ENCODE results near the gene GSC.

GSC gene

DNA sequence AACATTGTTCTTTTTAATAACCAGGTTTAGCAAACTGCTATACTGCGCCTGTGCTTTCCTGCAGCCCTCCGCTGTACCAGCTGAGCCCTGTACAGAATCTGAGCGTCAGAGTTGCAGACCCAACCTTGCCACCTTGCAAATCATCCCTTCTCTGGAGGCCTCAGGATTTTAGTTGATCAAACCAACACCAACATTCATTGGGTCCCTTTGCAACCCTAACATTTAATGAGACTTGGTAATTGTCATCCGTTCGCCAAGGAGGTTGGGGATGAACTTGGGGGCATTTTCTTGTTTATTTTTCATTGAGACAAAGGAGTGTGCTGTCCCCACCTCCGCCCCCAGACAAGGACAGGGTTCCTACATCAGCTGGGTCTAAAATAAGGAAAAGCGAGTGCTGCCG is 2.6 kb upstream of the GSC start:
- in situ Hi-C loops (cut with MboI; ENCODE audit: low sequenced_read_pairs) = no loop called here

DNA sequence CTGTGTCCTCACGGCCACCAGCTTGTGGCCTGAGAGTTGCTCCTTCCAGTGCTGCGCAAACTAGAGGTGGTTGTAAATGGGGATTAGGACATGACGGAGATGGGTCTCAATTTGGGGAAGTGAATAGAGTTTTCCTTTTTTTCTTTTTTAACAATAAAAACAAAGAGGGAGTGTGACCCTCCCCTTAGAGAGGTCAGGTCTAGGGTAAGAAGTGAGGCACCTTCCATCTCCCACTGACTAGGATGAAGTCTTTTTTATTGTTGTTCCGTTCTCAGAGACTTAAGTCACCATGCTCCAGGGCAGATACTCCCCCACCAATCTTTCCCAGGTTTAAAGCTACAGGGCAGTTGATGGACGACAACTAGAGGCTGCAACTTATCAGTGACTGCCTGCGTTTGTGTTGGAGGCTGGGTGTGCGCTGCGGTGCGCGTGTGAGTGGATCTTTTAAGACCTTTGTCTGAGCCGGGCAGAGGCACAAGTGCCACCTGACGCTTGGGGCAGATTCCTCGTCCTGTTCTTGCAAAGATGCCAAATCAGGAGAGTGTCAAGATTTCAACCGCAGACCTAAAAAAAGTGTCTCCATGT is 2.1 kb upstream of the GSC start:
- in situ Hi-C loops (cut with MboI; ENCODE audit: low sequenced_read_pairs) = no loop called here

DNA sequence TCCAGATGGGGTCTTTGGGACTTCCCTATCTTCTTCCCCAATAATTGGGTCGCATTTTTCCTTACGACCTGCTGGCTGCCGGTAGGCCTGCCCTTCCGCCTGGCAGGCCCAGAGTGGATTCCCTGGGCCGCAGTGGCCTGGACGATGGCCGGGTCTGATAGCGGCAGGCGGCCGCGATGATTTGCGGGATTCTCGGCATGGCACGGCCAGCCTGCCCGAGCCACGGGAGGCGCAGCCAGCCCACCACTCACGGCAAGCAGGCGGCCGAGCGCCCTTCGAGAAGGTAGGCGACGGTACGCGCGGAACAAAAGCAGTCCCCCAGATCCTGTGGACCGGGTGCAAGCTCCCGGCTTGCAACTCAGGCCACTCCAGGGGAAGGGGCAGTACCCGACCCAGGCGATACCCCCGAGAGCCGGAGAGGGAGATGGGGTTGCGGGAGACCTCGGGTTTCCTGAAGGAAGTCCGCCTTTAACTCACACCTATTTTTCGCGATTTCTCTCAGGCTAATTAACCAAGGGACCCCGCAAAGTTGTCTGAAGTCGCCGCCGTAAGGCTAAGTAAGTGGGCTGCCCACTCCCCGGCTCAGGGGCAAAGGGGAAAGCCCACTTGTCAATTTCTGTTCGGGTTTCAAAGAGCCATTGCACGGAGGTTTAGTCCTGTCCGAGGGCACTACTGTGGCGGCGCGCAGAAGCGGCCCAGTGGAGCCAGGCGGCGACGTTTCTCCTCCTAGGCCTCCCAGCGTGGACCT is 1.4 kb upstream of the GSC start:
- in situ Hi-C loops (cut with MboI; ENCODE audit: low sequenced_read_pairs) = no loop called here

DNA sequence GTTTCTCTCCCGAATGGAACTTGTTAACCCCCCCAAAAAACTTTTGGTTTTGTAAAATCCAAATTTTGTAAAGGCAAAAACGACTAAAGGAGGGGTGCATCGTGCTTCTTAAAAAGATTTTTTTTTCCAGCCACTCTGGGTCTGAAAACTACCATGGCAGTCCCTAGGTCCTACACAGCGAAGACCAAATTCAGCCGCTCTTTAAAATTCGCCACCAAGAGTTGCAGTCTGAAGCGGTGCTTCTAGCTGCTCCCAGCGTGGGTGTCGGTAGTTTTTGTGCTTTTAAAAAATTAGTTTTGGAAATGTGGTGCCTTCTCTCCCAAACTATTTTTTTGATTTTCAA is 873 bp upstream of the GSC start:
- in situ Hi-C loops (cut with MboI; ENCODE audit: low sequenced_read_pairs) = no loop called here

DNA sequence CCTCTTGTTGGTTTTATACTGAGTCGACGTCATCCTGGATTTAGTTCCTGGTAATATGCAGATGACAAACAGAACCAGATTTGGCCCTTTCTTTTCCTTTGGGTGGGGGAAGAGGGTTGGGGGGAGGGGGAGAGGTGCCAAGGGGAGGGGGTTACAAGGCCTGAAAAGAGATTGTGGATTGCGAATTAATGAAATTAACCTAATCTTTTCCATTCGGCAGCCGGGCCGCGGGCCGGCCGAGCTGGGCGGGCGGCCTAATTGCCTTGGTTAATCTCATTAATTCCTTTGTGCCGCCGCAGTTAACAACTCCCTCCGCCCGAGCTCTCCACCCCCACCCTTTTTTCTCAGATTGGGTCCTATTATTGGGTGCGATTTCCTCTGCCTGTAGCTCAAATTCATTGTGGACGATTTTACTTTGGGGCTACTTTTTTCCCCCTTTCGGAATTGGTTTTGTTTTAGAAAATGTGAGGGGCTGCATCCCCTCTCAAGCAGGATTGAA is 387 bp upstream of the GSC start:
- in situ Hi-C loops (cut with MboI; ENCODE audit: low sequenced_read_pairs) = no loop called here

DNA sequence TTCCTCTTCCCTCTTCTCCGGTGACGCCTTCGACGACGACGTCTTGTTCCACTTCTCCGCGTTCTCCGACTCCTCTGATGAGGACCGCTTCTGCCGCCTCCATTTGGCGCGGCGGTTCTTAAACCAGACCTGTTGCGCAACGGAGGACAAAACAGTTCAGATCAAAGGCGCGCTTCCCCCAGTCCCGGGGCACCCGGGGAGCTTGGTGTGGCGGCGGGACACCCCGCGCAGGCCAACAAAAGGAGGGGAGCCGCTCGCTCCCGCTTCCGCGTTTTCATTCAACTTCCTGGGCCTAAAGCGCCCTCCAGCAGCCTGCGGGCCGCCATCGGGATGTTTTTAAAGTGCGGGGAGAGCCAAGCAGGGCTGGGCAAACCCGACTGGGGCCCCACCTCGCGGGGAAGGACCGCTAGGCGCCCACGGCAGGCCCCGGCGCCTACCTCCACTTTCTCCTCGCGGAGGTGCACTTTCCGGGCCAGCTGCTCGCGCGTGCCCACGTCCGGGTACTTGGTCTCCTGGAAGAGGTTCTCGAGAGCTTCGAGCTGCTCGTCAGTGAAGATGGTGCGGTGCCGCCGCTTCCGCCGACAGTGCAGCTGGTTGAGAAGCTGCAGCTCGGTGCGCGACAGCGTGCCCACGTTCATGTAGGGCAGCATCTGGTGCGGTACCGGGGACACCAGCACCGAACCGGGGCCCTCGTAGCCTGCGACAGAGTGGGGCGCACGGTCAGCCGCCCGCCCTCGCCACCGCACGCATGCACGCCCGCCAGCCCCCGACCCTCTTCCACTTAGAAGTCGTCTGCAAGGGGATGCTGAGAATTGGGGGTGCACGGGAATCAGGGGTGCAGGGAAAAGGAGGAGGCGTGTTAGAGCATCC is 1.2 kb downstream of the GSC start:
- in situ Hi-C loops (cut with MboI; ENCODE audit: low sequenced_read_pairs) = no loop called here

DNA sequence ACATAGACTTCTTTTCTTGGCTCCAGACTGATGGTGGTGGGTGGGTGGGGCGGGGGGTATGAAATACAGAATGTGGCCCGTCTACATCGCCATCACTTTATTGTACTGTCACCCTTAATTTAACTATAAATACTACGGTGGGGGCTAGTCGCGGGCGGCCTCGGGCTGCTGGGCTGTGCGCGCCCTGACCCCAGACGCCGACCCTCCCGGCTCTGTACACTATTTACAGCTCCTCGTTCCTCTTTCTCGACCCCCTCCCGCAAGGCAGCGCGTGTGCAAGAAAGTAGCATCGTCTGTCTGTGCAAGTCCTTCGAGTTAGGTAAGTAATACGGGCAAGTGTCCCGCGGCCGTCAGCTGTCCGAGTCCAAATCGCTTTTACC is 1.8 kb downstream of the GSC start:
- in situ Hi-C loops (cut with MboI; ENCODE audit: low sequenced_read_pairs) = no loop called here

DNA sequence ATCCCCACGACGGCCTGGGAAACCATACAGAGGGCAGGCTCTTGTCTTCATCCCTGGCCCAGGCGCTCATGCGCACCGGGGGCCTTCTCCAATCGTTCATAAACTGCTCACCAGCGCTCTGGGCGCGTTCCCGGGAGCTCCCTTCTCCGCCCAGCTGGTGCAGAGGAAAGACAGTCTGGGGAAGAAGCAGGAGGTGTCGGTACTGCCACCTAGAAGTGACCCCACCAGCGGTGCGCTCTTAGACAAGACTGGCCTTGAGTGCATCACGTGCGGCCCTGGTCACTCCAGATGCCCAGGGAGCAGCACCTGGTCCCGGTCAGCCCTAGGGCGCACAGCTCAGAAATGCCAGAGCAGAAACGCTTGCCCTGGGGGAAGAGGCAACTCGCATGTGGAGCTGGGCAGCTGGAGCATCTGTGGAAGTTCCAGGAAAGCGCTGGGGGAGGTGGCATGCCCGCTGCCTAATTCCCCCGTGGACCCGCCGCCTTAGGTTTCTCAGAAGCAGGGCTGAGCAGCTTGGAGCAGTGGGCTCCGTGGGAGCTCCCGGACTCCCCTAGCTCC is 2.5 kb downstream of the GSC start:
- in situ Hi-C loops (cut with MboI; ENCODE audit: low sequenced_read_pairs) = no loop called here

DNA sequence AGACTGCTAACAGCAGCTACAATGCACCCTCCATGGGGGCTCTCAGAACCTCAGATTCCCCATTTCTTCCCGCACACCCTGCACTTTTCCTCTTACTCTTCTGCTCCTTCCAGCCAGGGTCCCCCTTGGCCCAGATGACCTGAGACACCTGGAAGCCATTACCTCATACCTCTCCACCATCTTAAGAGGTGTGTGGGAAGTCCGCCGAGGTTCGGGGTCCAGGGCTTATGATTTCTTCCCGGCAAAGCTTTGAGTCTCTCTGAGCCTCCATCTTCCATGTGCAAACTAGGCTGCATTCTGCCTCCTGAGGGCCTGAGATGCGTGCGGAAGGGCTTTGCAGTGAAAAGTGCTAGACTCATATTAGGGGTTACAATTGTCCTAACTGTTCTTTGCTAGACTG is 5.3 kb downstream of the GSC start:
- in situ Hi-C loops (cut with MboI; ENCODE audit: low sequenced_read_pairs) = no loop called here

DNA sequence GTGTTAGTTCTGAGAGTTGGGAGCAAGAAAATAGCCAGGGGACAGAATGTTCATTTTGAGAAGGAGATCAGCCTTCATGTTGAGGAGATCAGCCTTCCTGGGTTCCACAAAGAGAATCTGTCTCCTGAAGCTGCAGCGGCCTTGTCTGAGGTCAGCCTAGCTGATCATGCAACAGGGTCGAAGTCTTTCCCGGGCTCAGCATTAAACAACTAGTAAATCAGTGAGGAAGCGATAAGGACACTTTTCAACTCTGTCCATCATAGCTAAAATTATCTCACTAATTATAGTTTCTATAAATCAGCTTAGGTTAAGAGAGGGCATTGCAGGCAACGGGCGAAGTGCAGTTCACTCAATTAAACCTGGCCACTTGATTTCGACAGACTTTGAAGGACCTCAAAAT is 7.5 kb downstream of the GSC start:
- in situ Hi-C loops (cut with MboI; ENCODE audit: low sequenced_read_pairs) = no loop called here

DNA sequence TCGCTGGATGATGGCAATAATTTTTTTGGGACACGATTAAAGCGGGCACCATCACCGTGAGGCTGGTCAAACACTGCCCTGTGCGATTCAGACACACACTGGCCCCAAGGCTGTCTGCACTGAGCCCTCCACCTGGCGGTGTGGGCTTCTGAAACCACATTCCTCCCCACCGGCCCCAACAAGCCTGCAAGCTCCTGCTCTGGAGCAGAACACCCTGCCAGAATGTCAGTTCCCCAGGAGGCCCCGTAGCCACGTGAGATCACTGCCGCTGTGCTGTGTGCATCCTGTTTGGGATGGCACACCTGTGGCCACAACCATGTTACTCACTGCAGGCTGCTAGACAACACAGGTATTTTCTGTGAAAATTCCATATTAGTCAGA is 7.9 kb downstream of the GSC start:
- in situ Hi-C loops (cut with MboI; ENCODE audit: low sequenced_read_pairs) = no loop called here

DNA sequence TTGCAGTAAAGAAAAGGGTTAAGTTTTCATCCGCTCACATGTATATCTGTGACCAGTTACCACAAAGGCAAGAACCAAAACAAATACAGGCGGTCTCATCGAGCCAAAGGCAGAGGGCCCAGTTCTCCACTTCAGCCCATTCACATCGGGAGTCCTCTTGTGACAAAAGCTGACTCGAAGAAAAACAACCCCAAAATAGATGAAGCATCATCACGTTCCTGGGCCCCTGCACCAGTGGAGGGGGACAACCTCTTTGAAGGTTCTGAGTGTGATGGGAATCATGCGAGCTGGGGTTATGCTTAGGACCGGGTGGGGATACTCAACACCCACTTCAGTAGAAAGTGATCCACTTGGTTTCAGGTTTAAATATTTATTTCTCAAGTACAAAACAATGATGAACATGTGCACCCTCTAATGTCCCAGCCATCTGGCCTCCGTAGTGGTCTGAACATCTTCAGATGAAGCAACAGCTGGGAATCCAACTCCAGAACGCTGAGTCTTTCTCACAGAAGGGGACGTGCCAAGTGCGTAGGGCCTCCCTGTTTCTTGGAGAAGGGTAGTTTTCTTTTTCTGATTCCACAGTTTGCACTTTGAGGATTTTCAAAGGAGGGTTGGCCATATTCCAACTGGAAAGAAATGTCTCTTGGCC is 8.4 kb downstream of the GSC start:
- in situ Hi-C loops (cut with MboI; ENCODE audit: low sequenced_read_pairs) = no loop called here

DNA sequence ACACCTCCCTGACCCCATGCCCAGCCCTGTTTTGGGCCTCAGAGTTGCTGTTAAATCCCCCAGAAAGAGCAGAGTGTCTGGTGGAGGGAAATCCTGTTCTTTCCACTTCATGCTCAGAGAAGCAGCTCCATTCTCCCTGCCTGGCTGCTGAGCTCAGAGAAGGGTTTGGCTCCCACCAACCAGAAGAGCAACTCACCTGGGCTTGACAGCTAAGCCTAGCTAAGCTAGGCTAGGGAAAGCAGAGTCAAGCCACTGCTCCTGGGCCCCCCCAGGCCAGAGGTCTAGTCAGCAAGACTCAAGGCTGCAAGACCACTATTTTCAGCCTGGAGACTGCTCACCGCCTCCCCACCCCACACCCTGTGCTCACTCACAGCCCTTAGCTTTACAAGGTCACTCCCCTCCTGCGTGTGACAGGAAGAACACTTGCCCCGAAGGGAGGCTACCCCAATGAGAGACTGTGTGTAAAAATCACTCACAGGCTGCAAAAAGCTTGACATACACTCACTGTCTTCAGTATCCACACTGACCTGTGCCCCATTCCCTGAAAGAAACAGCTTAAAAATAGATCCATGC is 13.5 kb downstream of the GSC start:
- in situ Hi-C loops (cut with MboI; ENCODE audit: low sequenced_read_pairs) = no loop called here

DNA sequence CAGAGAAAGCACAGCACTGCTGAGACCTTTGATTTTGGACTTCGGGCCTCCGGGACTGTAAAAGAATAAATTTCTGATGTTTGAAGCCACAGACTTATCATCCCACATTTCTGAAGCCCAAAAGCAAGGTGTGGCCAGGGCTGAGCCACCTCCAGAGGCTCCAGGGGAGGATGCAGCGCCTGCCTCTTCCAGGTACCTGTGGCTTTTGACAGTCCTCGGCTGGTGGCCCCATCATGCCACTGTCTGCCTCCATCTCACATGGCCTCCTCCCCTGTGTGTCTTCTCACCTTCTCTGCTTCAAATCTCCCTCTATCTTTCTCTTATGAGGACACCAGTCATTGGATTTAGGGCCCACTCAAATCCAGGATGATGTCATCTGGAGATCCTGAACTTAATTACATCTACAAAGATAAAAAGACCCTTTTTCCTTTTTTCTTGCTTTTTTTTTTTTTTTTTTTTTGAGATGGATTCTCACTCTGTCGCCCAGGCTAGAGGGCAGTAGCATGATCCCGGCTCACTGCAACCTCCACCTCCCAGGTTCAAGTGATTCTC is 15.4 kb downstream of the GSC start:
- in situ Hi-C loops (cut with MboI; ENCODE audit: low sequenced_read_pairs) = no loop called here

DNA sequence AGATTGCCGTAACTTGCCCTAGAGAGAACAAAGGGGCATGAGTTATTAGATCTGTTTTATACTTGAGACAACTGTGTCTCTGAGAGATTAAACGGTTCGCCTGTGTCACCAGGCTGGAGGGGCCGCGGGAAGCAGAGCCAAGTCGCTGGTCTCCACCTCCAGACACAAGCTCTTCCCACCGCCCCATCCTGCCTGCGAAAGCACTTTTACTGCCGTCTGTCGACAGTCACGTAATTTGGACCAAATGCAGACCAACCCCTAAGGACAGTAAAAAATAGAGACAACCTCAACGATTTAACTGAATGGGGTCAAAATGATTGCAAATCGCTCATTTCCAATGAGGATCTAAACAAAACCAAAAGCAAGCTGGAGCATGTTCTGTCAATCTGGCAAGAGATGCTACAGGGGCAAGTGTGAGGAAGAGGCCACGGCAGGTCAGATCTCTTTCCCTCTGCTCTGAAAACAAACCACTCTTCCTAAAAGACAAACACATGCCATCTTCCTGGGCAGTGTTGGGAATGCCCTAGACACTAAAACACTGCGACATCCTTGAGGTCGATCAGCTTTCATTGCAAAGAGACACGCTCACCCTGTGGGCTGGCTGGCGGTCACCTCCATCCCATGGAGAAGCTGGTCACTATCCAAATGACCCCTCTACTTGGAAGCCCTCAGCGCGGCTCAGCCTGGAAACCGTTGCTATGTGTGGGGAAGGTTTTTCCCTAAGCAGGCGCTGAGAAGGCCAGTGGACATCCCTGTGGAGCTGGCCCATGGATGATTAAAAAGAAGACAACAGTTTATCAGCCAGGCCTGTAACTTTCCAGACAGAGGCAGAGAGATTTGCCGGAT is 17.1 kb downstream of the GSC start:
- in situ Hi-C loops (cut with MboI; ENCODE audit: low sequenced_read_pairs) = no loop called here

DNA sequence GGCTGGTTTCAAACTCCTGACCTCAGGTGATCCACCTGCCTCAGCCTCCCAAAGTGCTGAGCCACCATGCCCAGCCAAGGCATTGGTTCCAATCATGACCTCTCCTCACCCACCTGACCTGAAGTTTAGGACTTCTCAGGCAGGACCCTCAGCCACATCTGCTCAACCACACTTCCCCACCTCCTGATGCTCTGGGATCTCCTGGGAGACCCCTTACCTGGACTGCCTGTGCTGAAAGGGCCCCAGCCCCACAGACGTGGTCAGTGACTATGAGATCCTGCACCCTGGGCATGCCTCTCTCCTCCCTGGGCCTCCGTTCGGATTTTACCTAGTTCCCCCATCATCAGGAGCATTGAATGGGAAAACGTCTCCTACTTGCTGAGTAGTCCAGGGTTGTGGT is 18.0 kb downstream of the GSC start:
- in situ Hi-C loops (cut with MboI; ENCODE audit: low sequenced_read_pairs) = no loop called here

DNA sequence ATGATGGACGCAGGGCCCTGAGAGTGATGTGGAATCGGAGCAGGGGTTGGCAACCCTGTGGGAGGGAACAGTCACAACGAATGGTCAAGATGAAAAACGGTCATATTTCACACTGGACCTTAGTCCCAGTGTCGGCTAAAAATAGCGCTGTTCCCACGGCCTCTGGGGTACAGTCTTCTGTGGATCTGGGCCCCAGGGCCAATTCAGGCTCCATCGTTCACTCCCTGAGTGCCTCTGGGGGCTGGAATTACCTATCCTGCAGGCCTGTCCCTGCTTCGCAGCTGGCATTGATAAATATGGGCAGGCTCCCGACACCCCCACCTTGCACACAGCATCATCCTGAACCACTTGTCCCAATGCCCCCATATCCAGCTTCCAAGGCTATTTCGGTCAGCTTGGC is 18.6 kb downstream of the GSC start:
- in situ Hi-C loops (cut with MboI; ENCODE audit: low sequenced_read_pairs) = no loop called here

DNA sequence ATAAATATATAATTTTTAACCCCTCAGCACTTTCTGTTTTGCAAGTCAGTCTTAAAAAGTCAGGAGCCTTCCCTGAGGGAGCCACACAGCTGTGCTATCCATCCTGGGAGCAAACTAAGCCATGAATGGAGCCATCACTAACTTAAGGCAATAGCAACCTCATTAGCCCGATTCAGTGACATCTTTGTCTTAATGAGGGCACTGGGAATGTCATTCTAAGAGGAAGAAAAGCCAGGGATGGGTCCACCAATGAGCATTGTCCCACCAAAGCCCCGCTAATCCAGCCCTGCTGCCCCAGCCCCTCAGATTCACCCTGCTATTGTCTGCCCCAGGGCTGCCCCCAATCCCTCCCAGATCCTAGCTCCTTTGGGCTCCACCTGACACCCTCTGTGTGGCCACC is 19.5 kb downstream of the GSC start:
- in situ Hi-C loops (cut with MboI; ENCODE audit: low sequenced_read_pairs) = no loop called here

DNA sequence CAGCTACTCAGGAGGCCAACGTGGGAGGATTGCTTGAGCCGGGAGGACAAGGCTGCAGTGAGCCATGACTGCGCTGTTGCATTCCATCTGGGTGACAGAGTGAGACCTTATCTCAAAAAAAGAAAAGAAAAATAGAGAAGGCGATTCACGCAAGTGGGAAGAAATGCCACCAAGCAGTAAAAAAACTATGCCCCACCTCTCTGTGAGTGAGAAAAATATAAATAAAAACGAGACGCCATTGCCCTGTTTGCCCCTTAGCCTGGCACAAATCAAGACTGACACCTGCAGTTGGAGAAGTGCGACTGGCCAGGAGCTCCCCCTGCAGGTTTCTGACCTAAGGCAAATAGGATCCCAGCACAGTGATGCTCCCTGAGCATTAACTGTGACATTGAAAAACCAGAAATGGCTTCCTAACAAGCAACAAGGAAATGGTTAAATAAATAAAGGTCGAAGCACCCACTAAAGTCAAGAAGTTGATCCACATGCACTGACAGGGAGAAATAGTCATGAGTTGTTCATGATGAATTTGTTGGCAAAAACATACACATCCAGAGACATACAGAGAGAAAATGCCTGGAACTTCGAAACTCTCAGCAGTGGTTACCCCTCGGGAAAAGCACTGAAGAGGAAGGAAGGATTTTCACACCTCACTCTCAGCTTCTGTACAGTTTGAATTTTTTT is 21.1 kb downstream of the GSC start:
- in situ Hi-C loops (cut with MboI; ENCODE audit: low sequenced_read_pairs) = no loop called here

All from HL-60/S4 treated with phorbol 12-myristate 13-acetate at 8.2 ng/mL for 4 days and 3 days (cell line).